Tibial nerve (tissue), 4 donors: ENCODE results near the gene CPLANE2.
"Not testable (repeated sequence)": the region's sequence is repeated elsewhere in the genome, so short reads cannot be mapped to it uniquely, and the experiment has no call there.

Experiments used
- CTCF ChIP-seq, 5 experiments: fragments of 200-600 bp in 3 of 5; fragments of 450-650 bp in 2 of 5; sonication (generic) in 3 of 5; IDR thresholded peaks; one replicate each; pipeline ENCODE4 v1.5.1; 2016 to 2019; ENCODE audit warnings: antibody characterized with exemption in 5 of 5, mild to moderate bottlenecking in 3 of 5, moderate library complexity in 2 of 5
- EP300 ChIP-seq, 2 donors: sonication (generic); formaldehyde crosslinking; IDR thresholded peaks; one replicate each; pipeline ENCODE4 v1.6.1; 2017; ENCODE audit warnings: antibody characterized with exemption in 2 of 2, mild to moderate bottlenecking in 1 of 2
- POLR2A ChIP-seq, 2 donors: fragments of 450-650 bp; IDR thresholded peaks; one replicate each; pipeline ENCODE4 v1.6.1; 2017; ENCODE audit warnings: antibody characterized with exemption in 2 of 2, mild to moderate bottlenecking in 2 of 2, moderate library complexity in 2 of 2

DNA sequence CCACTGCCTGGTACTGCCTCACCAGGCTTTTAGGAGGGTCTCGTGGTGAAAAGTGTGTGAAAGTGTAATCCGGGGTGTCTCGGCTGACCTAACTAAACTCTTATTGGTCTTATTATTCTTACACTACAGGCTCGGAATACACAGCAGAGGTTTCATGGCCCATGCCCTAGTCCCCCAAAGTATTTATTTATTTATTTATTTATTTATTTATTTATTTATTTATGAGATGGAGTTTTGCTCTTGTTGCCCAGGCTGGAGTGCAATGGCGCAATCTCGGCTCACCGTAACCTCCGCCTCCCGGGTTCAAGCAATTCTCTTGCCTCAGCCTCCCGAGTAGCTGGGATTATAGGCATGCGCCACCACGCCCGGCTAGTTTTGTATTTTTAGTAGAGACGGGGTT lies 21.7 kb downstream of the CPLANE2 start:
- TF ChIP-seq POLR2A, CTCF, EP300 (IDR thresholded peaks at IDR 0.05): not testable (repeated sequence)
